Stimulated activated CD4-positive, alpha-beta T cell treated with anti-CD3 and anti-CD28 coated beads, Interleukin-4, amount 100 ng/mL, for 1 hour (primary cell): Measurements from ENCODE around the gene NTRK1.
A peak's percentile ranks its signal among the peaks of the same experiment; 100 is the strongest.

Experiments
- DNase-seq: peaks from one replicate; pipeline ENCODE4 v3.0.0-alpha.2; 2020

NTRK1 gene

DNA sequence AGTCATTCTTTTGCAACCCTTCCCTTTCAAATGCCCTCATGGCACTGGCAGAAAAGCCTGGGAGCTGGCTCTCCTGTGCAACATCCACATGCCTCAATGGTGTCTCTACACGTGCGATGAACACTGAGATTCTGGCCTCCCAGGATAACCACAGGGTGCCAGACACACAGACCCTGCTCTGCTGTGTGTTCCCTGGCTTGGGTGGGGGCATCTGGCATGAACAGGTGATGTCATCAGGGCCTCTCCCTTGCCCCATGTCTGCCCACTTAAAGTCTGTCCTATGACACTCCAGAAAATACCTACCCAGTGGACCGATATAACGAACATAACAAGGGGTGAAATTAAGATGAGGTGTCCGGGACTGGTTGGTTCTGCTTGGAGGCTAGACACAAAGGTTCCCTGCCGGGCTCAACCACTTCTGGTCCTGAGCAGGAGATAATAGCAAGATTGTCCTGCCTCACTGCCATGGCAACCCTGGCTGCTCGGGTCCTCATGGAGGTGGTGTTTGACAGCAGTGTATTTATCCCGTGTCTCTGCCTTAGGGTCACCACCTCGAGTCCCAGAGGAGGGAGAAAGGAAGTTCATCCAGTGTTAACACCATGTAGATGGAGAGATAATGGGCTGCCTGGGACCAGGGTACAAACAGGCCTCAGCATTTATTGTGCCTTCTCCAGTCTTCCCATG, 21.1 kb upstream of the NTRK1 start:
- DNase-seq, result no peak

DNA sequence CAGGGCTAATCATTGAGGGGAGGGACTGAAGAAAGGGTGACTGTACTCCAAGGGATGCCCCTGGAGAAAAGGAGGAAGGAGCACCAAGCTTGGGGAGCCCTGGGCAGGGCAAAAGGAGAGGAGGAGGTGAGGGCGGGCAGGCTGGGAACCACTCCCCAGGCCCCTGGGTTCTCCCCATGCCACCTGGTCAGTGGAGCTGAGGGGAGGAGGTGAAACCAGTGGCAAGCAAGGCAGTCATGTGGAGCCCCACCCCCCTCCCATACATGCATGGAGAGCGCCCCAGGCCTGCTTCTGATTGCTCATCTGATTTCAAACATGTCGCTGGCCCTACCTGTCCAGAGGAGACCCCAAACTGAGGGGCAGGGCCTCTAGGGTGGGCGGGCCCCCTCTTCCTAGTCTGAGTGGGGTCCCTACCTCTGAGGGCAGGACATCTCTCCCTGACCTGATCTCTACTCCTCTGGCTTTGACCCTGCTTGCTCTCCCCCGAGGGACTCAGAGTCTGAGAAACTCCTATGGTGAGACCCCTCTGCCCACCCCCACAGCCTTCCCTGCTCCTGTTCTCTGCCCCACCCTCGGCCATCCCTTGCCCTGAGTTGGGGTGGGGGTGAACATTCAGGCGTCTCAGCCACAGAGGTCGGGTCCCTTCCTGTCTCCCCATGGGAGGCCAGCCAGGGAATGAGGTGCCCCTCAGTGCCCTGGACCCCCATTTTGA, 20.3 kb upstream of the NTRK1 start:
- DNase-seq, result no peak

DNA sequence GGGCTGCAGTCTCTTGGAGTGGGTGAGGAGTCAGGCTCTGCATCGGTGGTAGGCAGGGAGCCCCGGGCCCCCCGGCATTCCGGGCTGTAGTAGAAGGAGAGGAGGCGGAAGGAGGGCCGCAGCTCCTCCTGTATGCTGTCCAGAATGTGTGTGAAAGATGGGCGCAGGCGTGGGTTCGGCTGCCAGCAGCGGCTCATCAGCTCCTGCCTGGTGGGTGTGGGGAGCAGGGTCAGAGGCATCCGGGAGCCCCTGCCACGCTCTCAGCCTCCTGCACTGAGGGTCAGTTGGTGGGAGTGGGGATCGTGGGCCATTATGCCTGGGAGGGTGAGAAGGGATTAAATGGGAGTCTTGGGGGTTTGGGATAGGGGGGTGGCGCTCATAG, 19.8 kb upstream of the NTRK1 start:
- DNase-seq, result no peak

DNA sequence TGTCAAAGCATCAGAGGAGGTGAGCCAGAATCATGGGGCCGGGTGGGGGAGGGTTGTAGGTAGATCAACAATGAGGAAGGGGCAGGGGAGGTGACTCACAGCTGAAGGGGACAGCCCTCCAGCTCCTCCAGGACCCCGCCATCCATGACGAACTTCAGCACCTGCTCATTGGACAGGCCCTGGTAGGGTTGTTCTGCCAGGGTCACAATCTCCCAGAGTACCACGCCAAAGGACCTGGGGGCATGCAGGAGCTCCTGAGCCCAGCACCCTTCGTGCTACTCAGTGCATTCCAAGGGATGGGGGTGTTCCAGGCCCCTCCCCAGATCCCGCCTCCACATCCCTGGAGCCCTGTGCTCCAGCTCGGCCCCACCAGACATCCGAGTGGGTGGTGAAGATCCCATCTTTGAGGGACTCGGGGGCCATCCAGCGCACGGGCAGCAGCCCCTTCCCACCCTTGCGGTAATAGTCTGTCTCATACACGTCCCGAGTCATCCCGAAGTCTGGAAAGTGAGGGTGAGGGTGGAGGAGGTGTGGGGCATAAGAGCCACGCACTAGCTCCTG, 19.3 kb upstream of the NTRK1 start:
- DNase-seq, result no peak

DNA sequence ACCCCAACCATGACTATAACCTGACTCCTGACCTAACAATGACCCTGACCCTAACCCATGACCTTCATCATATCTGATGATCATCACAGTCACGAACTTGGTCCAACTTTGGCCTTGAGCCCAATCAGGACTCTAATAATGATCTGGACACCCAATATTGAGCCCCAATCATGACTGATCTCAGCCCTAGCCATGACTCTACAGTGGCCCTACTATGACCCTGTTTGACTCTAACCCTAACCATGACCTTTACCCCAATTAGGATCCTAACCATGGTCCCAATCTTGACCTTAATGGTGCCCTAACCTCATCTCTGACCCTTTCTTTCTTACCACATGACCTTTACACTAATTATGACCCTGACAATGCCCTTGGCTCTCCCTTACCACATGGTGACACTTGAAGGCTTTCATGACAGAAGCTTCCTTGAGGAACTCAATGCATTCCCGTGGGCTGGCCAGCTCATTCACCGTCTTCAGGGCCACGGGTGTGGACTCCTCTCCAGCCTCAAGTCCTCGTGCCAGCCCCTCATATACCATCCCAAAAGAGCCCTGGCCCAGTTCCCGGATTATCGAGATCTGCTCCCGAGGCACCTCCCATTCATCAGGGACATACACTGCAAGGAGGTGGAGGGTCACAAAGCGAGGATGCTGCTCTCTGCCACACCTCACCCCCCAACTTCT, 17.9 kb upstream of the NTRK1 start:
- no peak for DNase-seq

DNA sequence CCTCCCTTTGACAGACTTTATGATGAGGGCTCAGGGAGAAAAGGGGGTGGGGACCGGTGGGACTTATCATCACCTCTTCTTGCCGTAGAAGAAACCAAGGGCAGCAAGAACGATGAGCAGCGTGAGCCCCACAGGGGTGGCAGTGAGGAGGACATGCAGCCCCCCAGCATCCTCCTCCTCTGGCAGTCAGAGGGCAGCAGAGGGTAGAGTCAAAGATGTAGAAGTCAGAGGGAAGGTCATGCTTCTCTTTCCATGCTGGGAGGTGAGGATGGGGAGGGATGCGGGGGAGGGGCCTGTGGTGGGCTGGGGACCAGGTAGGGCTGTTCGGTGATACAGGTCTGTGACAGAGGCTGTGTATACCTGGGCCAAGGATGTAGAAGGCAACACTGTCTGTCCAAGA, 16.6 kb upstream of the NTRK1 start:
- no peak for DNase-seq

DNA sequence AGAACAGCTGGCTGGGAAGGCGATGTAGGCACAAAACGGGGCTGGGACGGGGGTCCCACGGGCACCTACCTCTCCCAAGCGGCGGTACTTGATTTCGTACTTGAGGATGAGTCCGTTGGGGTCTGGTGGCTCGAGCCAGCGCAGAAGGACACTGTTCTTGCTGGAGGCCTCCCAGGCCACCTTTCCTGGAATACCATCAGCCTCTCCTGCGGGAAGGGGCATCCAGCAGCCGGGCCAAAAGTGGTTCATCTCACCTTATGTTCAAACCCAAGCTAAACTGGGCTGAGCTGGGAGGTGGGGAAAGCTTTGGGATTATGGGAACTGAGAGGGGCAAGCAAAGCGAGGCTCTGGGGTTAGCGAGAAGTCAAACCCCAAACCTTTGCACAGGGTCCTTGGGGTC, 16.0 kb upstream of the NTRK1 start:
- DNase-seq, result no peak

DNA sequence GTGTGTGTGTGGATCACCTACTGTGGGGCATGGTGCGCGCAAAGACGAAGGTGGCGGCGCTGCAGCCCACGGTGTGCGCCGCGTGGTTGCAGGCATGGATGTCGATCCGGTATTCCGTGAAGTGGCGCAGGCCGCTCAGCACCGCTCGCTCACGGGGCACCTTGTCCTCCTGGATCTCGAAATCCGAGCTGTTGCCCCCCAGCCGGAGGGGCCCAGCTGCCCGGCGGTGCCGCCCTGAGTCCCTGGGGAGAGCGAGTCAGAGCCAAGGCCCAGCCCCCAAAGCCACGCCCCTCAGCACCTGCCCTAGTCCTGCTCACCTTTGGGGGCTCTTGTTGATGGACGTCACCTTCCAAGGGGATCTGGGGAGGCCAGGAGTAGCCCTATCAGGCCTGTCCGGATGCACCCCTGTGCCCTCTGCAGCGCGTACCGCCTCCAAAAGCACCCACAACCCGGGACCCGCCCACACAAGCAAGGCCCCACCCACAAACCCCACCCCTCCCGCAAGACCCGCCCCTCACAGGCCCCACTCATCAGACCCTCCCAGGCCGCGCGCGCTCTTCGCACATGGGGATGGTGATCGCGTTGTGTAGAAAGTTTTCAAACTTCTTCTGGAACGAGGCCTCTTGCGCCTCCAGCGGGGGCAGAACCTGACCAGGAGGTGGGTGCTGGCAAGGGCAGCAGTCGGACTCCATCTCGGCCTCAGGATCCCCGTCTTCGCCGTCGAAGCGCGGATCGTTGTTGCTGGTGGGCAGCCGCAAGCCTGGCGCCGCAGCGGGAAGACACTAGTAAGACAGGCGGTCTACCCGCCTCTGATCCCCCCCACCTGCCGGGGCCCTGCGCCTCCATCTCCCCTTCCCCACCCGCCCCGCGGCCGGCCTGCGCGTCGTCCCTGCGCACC, 15.4 kb upstream of the NTRK1 start:
- peak; percentile 37 for DNase-seq

DNA sequence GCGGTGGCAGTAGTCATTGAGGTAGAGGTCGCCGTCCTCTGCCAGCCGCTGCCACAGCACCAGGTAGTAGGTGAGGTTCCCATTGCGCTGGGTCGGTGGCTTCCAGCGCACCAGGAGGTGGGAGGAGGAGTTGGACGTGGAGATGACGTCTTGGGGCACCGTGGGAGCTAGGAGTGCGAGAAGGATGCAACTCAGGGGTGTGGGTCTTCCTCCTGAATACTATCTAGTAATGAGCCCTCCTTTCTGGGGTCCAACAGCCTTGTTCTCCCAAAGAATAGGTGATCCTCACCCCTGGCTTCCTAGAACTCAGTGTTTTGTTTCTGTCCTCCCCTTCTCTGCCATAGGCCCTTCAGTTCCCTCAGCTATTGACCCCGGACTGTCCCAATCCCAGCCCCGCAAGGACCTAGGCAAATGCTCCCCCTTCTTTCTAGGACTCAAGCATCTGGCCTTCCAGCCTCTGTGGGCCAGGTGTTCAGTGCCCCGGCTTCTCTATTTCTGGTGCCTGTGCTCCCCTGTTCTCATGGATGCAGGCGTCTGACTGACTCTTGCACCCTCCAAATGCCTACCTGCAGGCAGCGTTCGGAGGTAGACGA, 14.6 kb upstream of the NTRK1 start:
- no peak for DNase-seq

DNA sequence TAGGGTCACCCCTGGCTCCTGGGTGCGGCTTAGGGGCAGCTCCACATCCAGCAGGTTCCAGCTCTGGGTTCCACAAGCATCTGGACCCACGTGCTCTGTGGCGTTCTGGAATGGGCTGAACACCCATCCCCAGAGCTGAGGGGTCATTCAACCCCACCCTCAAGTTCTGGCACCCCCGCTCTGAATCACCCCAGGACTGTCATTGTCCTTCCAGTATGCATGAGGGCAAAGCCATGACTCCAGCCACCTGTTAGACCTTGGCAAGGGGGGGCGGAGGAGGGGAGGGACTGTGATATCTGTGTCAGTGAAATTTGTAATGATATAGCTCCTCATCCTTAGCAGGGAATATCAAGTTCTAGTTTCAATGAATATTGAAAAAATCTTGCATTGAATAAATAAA, 14.0 kb upstream of the NTRK1 start:
- no peak for DNase-seq

DNA sequence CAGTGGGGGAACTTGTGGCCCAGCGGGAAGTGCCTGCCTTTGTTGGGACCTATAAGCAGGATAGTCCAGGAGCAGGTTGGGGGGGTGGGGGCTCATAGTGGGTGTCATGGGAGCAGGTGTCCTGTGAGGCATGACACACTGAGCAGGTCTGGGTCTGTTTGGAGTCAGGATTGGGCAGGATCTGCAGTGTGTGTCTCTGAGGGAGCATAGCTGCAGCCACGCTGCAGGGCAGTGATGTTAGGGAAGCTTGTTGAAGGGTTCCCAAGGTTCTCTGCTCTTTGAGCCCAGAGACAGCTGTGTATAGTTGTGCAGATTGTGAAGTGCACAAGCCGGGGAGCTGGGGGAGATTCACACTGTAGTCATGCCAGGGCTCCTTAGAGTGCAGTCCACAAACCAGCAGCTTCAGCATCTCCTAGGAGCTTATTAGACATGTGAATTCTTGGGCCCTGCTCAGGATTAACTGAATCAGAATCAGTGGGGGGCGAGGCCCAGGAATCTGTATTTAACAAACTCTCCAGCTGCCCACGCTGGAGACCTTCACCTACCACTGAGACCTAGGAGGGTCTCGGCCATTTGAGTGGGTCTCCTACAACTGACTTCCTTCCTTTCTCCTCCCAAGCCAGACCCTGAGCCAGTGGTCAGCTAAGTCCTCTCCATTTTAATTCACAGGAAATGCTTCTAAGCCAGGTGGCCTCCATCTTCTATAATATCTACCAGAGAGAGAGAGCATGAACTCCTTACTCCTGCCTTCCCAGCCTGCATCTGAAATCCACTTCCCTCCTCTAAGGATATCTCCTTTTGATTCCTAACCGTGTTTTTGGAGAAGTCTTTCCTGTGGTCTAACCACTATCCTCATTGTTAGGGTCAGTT, 12.8 kb upstream of the NTRK1 start:
- DNase-seq, result no peak

DNA sequence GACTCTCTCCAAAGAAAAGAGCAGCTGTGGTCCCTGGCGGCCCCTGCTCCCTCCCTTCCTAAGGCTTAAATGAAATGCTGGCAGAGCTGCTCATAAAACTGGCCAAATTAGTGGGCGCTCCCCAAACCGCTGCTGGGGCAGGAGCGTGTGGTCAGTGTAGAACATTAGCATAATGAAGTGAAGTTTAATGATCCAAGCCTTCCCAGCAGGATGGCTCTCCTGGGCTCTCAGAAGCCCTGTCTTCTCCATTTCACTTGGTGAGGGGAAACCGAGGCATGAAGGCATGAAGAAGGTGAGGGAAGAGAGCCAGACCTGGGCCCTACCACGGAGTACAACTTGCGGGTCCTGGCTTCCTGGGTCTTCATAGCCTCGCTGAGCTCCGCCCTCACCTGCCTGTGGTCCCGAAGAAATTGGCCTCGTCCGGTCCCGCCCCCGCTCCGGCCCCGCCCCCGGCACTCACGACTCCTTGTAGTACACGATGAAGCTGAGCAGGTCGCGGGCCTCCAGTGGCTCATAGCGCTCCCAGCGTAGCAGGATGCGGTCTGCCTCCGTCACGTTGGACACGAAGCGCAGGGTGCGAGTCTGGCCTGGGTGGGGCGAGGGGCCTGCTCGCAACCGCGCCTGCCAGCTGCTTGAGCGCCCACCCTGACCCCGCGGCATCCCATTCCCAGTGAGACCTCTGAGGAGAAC, 12.1 kb upstream of the NTRK1 start:
- peak; percentile 54 for DNase-seq

DNA sequence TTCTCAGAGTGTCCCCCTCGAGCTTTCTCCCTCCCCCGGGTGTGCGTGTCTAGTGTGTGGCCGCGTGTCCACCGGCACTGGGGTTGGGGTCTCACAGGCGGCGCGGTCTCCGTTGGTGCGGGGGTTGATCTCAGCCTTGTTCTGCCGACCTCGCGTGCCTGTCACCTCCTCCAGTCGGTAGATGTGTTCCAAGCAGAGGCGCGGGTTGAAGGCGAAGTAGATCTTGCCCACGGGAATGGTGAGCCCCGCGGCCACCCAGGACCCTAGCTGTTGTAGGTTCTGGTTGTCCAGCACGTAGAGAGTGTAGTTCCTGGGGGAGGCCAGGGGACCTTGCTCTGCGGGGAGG, 11.5 kb upstream of the NTRK1 start:
- no peak for DNase-seq

DNA sequence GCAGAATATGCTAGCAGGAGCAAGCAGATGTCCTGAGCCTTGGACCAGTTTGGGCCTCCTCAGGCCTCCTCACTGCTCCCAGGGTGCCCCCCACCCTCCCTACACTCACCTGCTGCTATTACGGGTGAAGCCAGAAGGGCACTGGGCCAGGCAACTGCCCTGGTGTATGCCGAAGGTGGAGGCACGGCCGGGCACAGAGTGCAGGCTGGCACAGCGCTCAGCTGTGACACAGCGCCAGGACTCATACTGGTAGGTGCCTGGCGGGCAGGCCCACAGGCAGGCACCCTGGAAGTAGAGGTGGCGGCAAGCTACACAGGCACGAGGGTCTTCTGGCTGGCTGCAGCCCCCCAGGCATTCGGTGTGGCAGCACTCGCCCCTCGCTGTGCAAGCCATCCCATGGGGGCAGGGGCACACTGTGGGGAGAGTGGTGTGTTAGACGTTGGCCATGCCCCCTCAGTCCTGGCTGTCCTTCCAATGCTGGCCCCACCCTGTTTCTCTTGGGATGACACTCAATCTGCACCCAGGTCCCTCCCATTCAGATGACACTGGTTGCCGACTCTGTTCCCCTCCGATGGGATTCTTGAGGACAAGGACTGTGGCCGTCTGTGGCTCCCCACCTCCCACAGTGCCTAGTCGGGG, 8.8 kb upstream of the NTRK1 start:
- no peak for DNase-seq

DNA sequence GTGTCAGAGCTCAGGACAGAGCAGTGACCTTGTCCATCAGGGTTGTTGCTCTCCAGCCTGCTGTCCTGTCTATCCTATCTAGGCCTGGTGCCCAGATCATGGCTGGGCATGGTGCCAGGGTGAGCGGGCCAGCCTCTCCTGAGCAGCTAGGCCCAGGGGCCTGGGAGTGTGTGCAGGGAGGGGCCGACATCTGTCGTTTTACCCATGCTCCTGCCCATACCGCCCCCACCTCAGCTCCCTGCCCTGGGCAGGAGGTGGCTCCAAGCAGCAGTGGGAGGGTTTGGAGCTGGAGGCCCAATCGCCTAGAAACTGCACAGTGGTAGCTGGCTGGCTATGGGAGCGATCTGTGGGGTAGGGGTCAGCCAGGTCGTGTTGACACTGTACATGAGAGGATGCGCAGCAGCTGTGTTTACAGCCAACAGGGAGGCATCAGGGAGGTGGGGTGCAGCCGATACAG, 8.2 kb upstream of the NTRK1 start:
- DNase-seq, result no peak

DNA sequence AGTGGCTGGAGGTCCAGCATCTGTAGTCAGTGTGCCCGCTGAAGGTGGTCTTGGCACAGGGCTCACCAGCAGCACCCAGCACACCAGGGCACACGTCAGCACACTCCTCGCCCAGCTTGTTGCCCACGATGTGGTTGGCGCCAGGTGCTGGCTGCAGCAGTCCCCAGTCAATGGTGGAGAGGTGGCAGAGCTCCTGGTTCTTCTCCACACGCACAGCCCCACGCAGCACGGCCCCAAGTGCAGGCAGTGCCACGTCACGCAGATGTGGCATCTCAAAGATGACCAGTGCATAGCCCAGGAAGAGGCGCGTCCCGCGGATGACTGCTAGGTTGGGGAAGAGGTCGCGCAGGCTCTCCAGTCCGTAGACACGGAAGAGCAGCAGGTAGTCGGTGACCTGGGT, 6.9 kb upstream of the NTRK1 start:
- DNase-seq, result no peak

DNA sequence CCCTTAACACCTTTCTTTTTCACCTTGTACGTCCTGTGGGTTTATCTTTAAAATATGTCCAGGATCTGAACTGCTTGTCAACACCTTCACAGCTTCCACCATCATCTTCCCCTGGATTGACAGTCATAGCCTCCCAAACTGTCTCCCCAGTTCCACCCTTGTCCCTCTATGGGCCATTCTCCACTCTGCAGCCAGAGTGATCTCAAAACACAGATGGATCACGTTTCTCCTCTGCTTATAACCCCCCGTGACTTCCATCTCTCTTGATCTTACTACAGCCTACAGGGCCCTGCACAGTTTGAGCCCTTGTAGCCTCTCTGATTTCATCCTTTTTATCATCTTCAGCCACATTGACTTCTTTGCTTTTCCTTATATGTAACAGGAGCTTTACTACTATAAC, 6.0 kb upstream of the NTRK1 start:
- DNase-seq, result no peak

DNA sequence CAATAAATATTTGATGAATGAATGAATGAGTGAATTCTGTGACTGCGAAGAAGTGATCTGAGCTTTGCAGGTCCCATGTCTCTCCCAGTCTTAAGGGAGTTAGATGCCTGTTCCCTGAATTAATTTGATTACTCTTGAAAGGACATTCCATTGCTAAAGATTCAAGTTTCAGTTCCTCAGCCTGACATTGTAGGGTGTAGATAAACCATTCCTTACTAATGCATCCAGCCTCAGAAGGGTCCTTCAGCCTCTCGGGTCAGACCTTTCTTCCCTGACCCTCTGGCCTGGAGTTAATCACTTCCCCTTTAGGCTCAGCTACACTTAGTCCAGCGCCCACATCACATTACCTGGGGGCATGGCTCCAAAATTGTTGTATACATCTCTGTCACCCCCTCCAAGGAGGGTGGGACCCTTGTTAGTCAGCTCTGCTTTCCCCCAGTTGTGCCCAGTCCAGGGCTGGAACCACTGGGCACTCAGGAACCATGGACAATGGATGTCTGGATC, 4.3 kb upstream of the NTRK1 start:
- no peak for DNase-seq

DNA sequence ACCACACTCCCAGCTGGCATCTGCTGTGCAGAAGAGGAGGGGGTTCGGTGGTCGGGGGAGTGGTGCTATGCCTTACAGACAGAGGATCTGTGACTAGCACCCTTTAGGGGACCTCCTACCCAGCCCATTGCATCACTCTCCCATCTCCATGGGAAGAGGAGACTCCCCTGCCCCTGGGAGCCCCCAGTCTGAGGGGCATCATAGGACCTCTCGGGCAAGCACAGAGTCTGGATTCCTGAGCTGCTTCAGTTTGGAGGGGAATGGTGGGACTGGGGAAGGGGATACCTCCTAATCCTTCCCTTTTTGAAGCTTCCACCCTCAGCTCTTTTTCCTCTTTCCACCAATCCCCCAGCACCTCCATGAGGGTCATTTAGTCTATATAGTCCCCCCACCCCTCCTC, 3.1 kb upstream of the NTRK1 start:
- DNase-seq, result no peak

DNA sequence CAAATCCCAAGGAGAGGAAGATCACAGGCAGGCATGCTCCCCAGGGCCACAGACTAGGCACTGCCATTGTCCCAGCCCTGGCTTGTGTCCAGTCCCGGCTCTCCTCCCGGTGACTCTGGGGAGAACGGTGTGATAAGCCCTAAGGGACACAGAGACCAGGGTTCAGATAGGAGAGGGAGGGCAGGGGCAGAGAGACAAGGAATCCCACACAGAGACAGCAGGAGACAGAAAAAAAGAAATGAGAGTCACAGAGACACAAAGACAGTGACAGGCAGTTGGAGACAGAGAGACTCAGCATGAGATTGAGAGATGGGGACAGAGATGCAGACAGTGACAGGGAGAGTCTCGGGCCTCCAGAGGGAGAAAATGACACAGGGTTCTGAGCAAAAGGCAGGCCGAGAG, 2.1 kb upstream of the NTRK1 start:
- DNase-seq, result no peak
